ENCODE measurements around the gene ZFHX2. TPM values are rescaled to one million over a fixed set of nuclear protein-coding genes. Genes with fewer than 3 reads are reported as not detected.

The ZFHX2 gene
- total RNA-seq, 1 experiment from 2014 or later: 19.4 TPM

- no peak overlapping the region for H2BK20ac ChIP-seq (ENCODE audit: low read depth, low read length, poor library complexity, severe bottlenecking)
- no peak overlapping the region for H2AFZ ChIP-seq (ENCODE audit: low read length)
- H3K79me2 ChIP-seq (ENCODE audit: insufficient read depth, low read length): no peaks in the 10 kb centered on the region
- H3K4me1 Mint-ChIP-seq: peaks cover 50 to 55% of the 10 kb centered on the region in 2 experiments
- H2AK5ac ChIP-seq (ENCODE audit: insufficient read length, low read length): no peak overlapping the region
- H3K27me3 Mint-ChIP-seq (ENCODE audit: low read depth): peaks cover 10% of the 10 kb centered on the region
- no peaks in the 10 kb centered on the region for H3K23me2 ChIP-seq (ENCODE audit: insufficient read length, low read depth, low read length, poor library complexity, severe bottlenecking)
- no peaks in the 10 kb centered on the region for H3K9me3 ChIP-seq (ENCODE audit: control insufficient read depth, low read depth, low read length)
- TF ChIP-seq CTCF (conservative IDR thresholded peaks at IDR 0.05): no peak
- no peak overlapping the region for H3K4me3 Mint-ChIP-seq
- H4K91ac ChIP-seq (ENCODE audit: insufficient read length, low read depth, low read length): no peak overlapping the region
- H3K27ac Mint-ChIP-seq: peak overlapping the region; percentile 21 to 67 (median 50); a peak in 4 of 7 replicates
- no peak overlapping the region for H3T11ph ChIP-seq (ENCODE audit: low read length)
- DNase-seq: no peak
- no peak overlapping the region for H4K5ac ChIP-seq (ENCODE audit: insufficient read length, low read depth, low read length)
- H3K14ac ChIP-seq (ENCODE audit: insufficient read depth, low read length): no peak overlapping the region
- no peak overlapping the region for H3K18ac ChIP-seq (ENCODE audit: insufficient read length, low read depth, low read length)
- peaks cover 15% of the 10 kb centered on the region; the same call in 1 of the 2 replicates for H3K4me1 ChIP-seq (ENCODE audit: insufficient read depth, low read length)
- H2BK120ac ChIP-seq (ENCODE audit: low read depth, low read length, poor library complexity, severe bottlenecking): no peak overlapping the region
- H3K9me3 Mint-ChIP-seq: no peaks in the 10 kb centered on the region
- H3K4ac ChIP-seq (ENCODE audit: low read depth, low read length): no peak overlapping the region
- H2BK15ac ChIP-seq (ENCODE audit: low read depth, low read length): no peak overlapping the region
- no peak overlapping the region for H3K9ac ChIP-seq (ENCODE audit: extremely low read depth, insufficient read length, low read length)
- H3K23ac ChIP-seq (ENCODE audit: insufficient read length, low read depth, low read length): no peak overlapping the region
- H2BK12ac ChIP-seq (ENCODE audit: insufficient read length, low read depth, low read length): no peak overlapping the region
- H4K20me1 ChIP-seq (ENCODE audit: control insufficient read depth, insufficient read depth, insufficient read length): no peaks in the 10 kb centered on the region
- H3K56ac ChIP-seq (ENCODE audit: insufficient read length, low read depth, low read length): no peak overlapping the region
- no peaks in the 10 kb centered on the region for H3K79me1 ChIP-seq (ENCODE audit: insufficient read depth, low read depth, low read length, poor library complexity, severe bottlenecking)
- no peaks in the 10 kb centered on the region; the same call in 1 of the 2 replicates for H3K27me3 ChIP-seq (ENCODE audit: insufficient read depth, low read length)
- H4K8ac ChIP-seq (replicated peaks; ENCODE audit: insufficient read length, low read depth, low read length): no peak overlapping the region
- H3K36me3 Mint-ChIP-seq (ENCODE audit: insufficient read depth in 1 of 3, low read depth in 3 of 3): peaks cover 26 to 35% (median 27%) of the 10 kb centered on the region in 3 experiments
- WGBS (ENCODE audit: extremely low coverage, insufficient read length, low lambda C conversion rate): no CpG with 5 or more reads among the region's 14 CpGs
- no peak overlapping the region for H3K27ac ChIP-seq (ENCODE audit: insufficient read length, low read depth, low read length)
- H2BK5ac ChIP-seq (ENCODE audit: insufficient read length, low read length): no peak overlapping the region
- H3K4me2 ChIP-seq (ENCODE audit: insufficient read depth, insufficient read length, low read length): no peak overlapping the region
Observed at GRCh38 chr14:23520899-23521533, 30.5 kb downstream of the ZFHX2 start.

All from H9 (cell line).